A204.1 (cell line): ENCODE measurements around the gene CHMP1A.

Source experiments
- FAIRE-seq: peaks from 2 replicates; lab custom pipeline; 2012; peaks lifted over from hg19 to GRCh38; lab: Jason Lieb, UNC

Gene CHMP1A

GRCh38 chr16:89602952-89603590 lies 54.4 kb downstream of the CHMP1A start:
- FAIRE-seq: no peak

- no peak for FAIRE-seq
Observed at GRCh38 chr16:89602273-89602951, 55.1 kb downstream of the CHMP1A start.

- no peak for FAIRE-seq
Observed at GRCh38 chr16:89601906-89602272, 55.6 kb downstream of the CHMP1A start.

- no peak for FAIRE-seq
Observed at GRCh38 chr16:89600956-89601355, 56.6 kb downstream of the CHMP1A start.

- FAIRE-seq: no peak
Observed at GRCh38 chr16:89600427-89600826, 57.1 kb downstream of the CHMP1A start.

- no peak for FAIRE-seq
Observed at GRCh38 chr16:89599902-89600301, 57.6 kb downstream of the CHMP1A start.

- no peak for FAIRE-seq
Observed at GRCh38 chr16:89599451-89599858, 58.1 kb downstream of the CHMP1A start.

GRCh38 chr16:89598199-89598598 lies 59.3 kb downstream of the CHMP1A start:
- no peak for FAIRE-seq

GRCh38 chr16:89596957-89597649 lies 60.4 kb downstream of the CHMP1A start:
- FAIRE-seq: no peak

- no peak for FAIRE-seq
Observed at GRCh38 chr16:89596061-89596689, 61.3 kb downstream of the CHMP1A start.

- no peak for FAIRE-seq
Observed at GRCh38 chr16:89595330-89596060, 62.0 kb downstream of the CHMP1A start.
